GM10266 (cell line): Measurements from ENCODE around the gene LRP4.

Experiments used
- DNase-seq: peaks from one replicate; pipeline ENCODE4 v3.0.0; 2012; ENCODE audit errors: extremely low spot score
- CTCF ChIP-seq: IDR thresholded peaks from 2 replicates; pipeline ENCODE4 v1.5.1; 2012; ENCODE audit warnings: mild to moderate bottlenecking, low read depth; ENCODE audit not compliant: control insufficient read depth, insufficient read depth; ENCODE audit errors: missing control alignments

LRP4 gene

GRCh38 chr11:46857666-46858065 is 60.7 kb downstream of the LRP4 start:
- no peak for TF ChIP-seq CTCF
- DNase-seq, result no peak

GRCh38 chr11:46856605-46857343 is 61.6 kb downstream of the LRP4 start:
- no peak for DNase-seq
- no peak for TF ChIP-seq CTCF

GRCh38 chr11:46855863-46856262 is 62.5 kb downstream of the LRP4 start:
- no peak for DNase-seq
- TF ChIP-seq CTCF, result no peak

- no peak for DNase-seq
- no peak for TF ChIP-seq CTCF
These were observed 63.2 kb downstream of the LRP4 start for GRCh38 chr11:46855167-46855566.

GRCh38 chr11:46850829-46851380 is 67.4 kb downstream of the LRP4 start:
- DNase-seq, result no peak
- TF ChIP-seq CTCF, result no peak

- DNase-seq, result no peak
- no peak for TF ChIP-seq CTCF
These were observed 68.7 kb downstream of the LRP4 start for GRCh38 chr11:46849631-46850030.

GRCh38 chr11:46846510-46846830 is 71.9 kb downstream of the LRP4 start:
- no peak for TF ChIP-seq CTCF
- no peak for DNase-seq
